COLO668 (cell line): ENCODE results near the gene PGD.
"Not testable (repeated sequence)": the region's sequence is repeated elsewhere in the genome, so short reads cannot be mapped to it uniquely, and the experiment has no call there.

Source experiments
- DNase-seq: peaks from one replicate; lab custom pipeline; 2025; ENCODE audit not compliant: unreplicated experiment; lab: John Stamatoyannopoulos, UW

The PGD gene

GRCh38 chr1:10433790-10434189 is 34.9 kb downstream of the PGD start:
- DNase-seq, result no peak

- no peak for DNase-seq
Observed at GRCh38 chr1:10434590-10434989, 35.7 kb downstream of the PGD start.

GRCh38 chr1:10437052-10437451 is 38.2 kb downstream of the PGD start:
- no peak for DNase-seq

GRCh38 chr1:10438677-10439163 is 39.9 kb downstream of the PGD start:
- DNase-seq, result no peak

GRCh38 chr1:10440305-10440704 is 41.4 kb downstream of the PGD start:
- DNase-seq, result no peak

- DNase-seq, result no peak
Observed at GRCh38 chr1:10440794-10441193, 41.9 kb downstream of the PGD start.

GRCh38 chr1:10444248-10444647 is 45.4 kb downstream of the PGD start:
- no peak for DNase-seq

- no peak for DNase-seq
Observed at GRCh38 chr1:10444795-10445397, 46.0 kb downstream of the PGD start.

GRCh38 chr1:10446790-10447422 is 48.0 kb downstream of the PGD start:
- no peak for DNase-seq

GRCh38 chr1:10449751-10450150 is 50.9 kb downstream of the PGD start, which contains the start of gene CORT:
TSS of gene CORT (plus strand) at chr1:10450031. CDS start at chr1:10450224, 193 bp downstream.
- no peak for DNase-seq

GRCh38 chr1:10450156-10450814 is 51.4 kb downstream of the PGD start:
- no peak for DNase-seq

- DNase-seq, result no peak
Observed at GRCh38 chr1:10450836-10451235, 52.0 kb downstream of the PGD start.

- no peak for DNase-seq
Observed at GRCh38 chr1:10451287-10451686, 52.4 kb downstream of the PGD start.

GRCh38 chr1:10456048-10456447 is 57.2 kb downstream of the PGD start:
- no peak for DNase-seq

GRCh38 chr1:10456661-10457060 is 57.8 kb downstream of the PGD start:
- DNase-seq, result no peak

GRCh38 chr1:10457462-10457861 is 58.6 kb downstream of the PGD start:
- not testable (repeated sequence) for DNase-seq

GRCh38 chr1:10457875-10458274 is 59.0 kb downstream of the PGD start:
- DNase-seq, result no peak

GRCh38 chr1:10459184-10459583 is 60.3 kb downstream of the PGD start:
- DNase-seq, result no peak

GRCh38 chr1:10467078-10467477 is 68.2 kb downstream of the PGD start:
- DNase-seq, result no peak

- DNase-seq, result no peak
Observed at GRCh38 chr1:10470043-10470442, 71.2 kb downstream of the PGD start.
